Measurements from ENCODE around the gene TCP11L2.

Gene TCP11L2

DNA sequence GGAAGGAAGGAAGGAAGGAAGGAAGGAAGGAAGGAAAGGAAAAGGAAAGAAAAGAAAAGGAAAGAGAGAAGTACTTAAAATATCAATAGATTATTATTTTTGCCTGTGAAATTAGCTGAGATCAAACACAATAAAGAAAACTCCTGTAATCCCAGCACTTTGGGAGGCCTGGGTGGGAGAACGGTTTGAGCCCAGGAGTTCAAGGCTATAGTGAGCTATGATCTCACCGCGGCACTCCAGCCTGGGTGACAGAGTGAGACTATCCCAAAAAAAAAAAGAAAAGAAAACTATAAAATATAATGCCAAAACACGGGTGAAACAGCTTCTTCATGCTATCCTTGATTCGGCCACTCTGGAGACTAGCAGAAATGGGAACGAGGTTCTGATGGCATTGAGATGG lies 28.5 kb upstream of the TCP11L2 start:
- Histone ChIP-seq H3K27ac (ENCODE audit: low read length) (no peak overlapping the region), H3K4me3 (ENCODE audit: low read length) (no peak overlapping the region), H2AFZ (ENCODE audit: low read length) (no peak overlapping the region), H3K4me2 (ENCODE audit: low read depth, low read length) (no peak overlapping the region), H3K36me3 (replicated peaks; ENCODE audit: insufficient read depth, low read length) (no peaks in the 10 kb centered on the region), H3K9me2 (replicated peaks; ENCODE audit: insufficient read depth, low read length) (no peaks in the 10 kb centered on the region), H3K9ac (ENCODE audit: low read length) (no peak overlapping the region), H3K4me1 (ENCODE audit: low read length) (peaks cover 13% of the 10 kb centered on the region), H3K9me3 (replicated peaks; ENCODE audit: insufficient read depth, low read length) (no peaks in the 10 kb centered on the region), H4K20me1 (ENCODE audit: insufficient read depth, low read length) (no peaks in the 10 kb centered on the region), H3F3A (ENCODE audit: insufficient read depth, low read length) (no peaks in the 10 kb centered on the region), H3K27me3 (replicated peaks; ENCODE audit: insufficient read depth, low read length) (no peaks in the 10 kb centered on the region), H3K79me2 (ENCODE audit: low read length) (no peaks in the 10 kb centered on the region)
- no peak for DNase-seq
- TF ChIP-seq EZH2phosphoT487 (IDR thresholded peaks at IDR 0.05; ENCODE audit: low read length) = no peak
- TF ChIP-seq EZH2 (optimal IDR thresholded peaks at IDR 0.05; ENCODE audit: low read depth, low read length) = no peak
- TF ChIP-seq, protein P1, sequence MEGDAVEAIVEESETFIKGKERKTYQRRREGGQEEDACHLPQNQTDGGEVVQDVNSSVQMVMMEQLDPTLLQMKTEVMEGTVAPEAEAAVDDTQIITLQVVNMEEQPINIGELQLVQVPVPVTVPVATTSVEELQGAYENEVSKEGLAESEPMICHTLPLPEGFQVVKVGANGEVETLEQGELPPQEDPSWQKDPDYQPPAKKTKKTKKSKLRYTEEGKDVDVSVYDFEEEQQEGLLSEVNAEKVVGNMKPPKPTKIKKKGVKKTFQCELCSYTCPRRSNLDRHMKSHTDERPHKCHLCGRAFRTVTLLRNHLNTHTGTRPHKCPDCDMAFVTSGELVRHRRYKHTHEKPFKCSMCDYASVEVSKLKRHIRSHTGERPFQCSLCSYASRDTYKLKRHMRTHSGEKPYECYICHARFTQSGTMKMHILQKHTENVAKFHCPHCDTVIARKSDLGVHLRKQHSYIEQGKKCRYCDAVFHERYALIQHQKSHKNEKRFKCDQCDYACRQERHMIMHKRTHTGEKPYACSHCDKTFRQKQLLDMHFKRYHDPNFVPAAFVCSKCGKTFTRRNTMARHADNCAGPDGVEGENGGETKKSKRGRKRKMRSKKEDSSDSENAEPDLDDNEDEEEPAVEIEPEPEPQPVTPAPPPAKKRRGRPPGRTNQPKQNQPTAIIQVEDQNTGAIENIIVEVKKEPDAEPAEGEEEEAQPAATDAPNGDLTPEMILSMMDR (IDR thresholded peaks at IDR 0.05; ENCODE audit: low read length) = no peak

DNA sequence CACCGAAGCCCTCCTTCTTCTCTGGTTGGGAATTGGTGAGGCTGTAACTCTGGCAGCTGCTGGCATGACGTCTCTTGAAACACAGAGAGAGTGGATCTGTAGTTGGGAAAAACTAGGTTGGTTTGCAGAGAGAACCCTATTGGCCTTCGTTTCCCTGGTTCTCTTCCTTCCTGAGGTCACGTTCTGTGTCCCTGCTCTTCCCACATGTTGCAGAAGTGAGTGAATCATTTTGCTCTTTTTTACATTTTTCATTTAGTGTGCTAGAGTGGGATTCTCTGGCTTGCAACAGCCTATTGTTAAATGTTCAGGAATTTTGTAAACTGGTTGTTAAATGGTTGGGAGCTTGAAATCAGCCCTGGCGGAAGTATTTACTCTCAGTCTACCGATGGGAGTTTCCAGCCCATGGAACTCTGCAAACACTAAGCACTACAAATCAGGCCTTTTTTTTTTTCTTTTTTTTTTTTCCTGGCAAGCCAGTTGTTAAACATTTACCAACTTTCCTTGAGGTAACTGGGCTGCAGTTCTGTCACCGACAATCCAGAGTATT lies 27.9 kb upstream of the TCP11L2 start:
- Histone ChIP-seq H3K9ac (ENCODE audit: low read length) (no peak overlapping the region), H3K9me3 (replicated peaks; ENCODE audit: insufficient read depth, low read length) (no peaks in the 10 kb centered on the region), H3F3A (ENCODE audit: insufficient read depth, low read length) (no peaks in the 10 kb centered on the region), H4K20me1 (ENCODE audit: insufficient read depth, low read length) (no peaks in the 10 kb centered on the region), H3K27ac (ENCODE audit: low read length) (no peak overlapping the region), H3K4me3 (ENCODE audit: low read length) (no peak overlapping the region), H3K4me1 (ENCODE audit: low read length) (peaks cover 13% of the 10 kb centered on the region), H2AFZ (ENCODE audit: low read length) (no peak overlapping the region), H3K4me2 (ENCODE audit: low read depth, low read length) (no peak overlapping the region), H3K79me2 (ENCODE audit: low read length) (no peaks in the 10 kb centered on the region), H3K36me3 (replicated peaks; ENCODE audit: insufficient read depth, low read length) (no peaks in the 10 kb centered on the region), H3K9me2 (replicated peaks; ENCODE audit: insufficient read depth, low read length) (no peaks in the 10 kb centered on the region), H3K27me3 (replicated peaks; ENCODE audit: insufficient read depth, low read length) (no peaks in the 10 kb centered on the region)
- TF ChIP-seq, protein P1 (IDR thresholded peaks at IDR 0.05; ENCODE audit: low read length) = no peak
- TF ChIP-seq EZH2phosphoT487 (IDR thresholded peaks at IDR 0.05; ENCODE audit: low read length) (no peak), EZH2 (optimal IDR thresholded peaks at IDR 0.05; ENCODE audit: low read depth, low read length) (no peak)
- no peak for DNase-seq

- Histone ChIP-seq H3F3A (ENCODE audit: insufficient read depth, low read length) (no peaks in the 10 kb centered on the region), H2AFZ (ENCODE audit: low read length) (no peak overlapping the region), H3K4me1 (ENCODE audit: low read length) (peaks cover 13% of the 10 kb centered on the region), H3K27ac (ENCODE audit: low read length) (no peak overlapping the region), H3K79me2 (ENCODE audit: low read length) (no peaks in the 10 kb centered on the region), H3K4me3 (ENCODE audit: low read length) (no peak overlapping the region), H4K20me1 (ENCODE audit: insufficient read depth, low read length) (no peaks in the 10 kb centered on the region), H3K9me2 (replicated peaks; ENCODE audit: insufficient read depth, low read length) (no peaks in the 10 kb centered on the region), H3K27me3 (replicated peaks; ENCODE audit: insufficient read depth, low read length) (no peaks in the 10 kb centered on the region), H3K4me2 (ENCODE audit: low read depth, low read length) (no peak overlapping the region), H3K9ac (ENCODE audit: low read length) (no peak overlapping the region), H3K9me3 (replicated peaks; ENCODE audit: insufficient read depth, low read length) (no peaks in the 10 kb centered on the region), H3K36me3 (replicated peaks; ENCODE audit: insufficient read depth, low read length) (no peaks in the 10 kb centered on the region)
- DNase-seq = no peak
- TF ChIP-seq EZH2 (optimal IDR thresholded peaks at IDR 0.05; ENCODE audit: low read depth, low read length) (no peak), EZH2phosphoT487 (IDR thresholded peaks at IDR 0.05; ENCODE audit: low read length) (no peak)
- TF ChIP-seq, protein P1 (IDR thresholded peaks at IDR 0.05; ENCODE audit: low read length) = no peak
Observed at GRCh38 chr12:106275458-106275857, 27.1 kb upstream of the TCP11L2 start.
